Neural progenitor cell (in vitro differentiated cells): ENCODE measurements around the gene ETFB.
A peak's percentile ranks its signal among the peaks of the same experiment; 100 is the strongest.

Source experiments
- EZH2 ChIP-seq: fragments of 200-600 bp; sonication (generic); IDR thresholded peaks from 2 replicates; pipeline ENCODE4 v1.6.1; 2017; ENCODE audit warnings: antibody characterized with exemption, mild to moderate bottlenecking, moderate library complexity
- EZH2phosphoT487 ChIP-seq: fragments of 200-600 bp; sonication (generic); IDR thresholded peaks from 2 replicates; pipeline ENCODE4 v1.6.1; 2017; ENCODE audit warnings: antibody characterized with exemption
- TF ChIP-seq, protein P1 (sequence below): fragments of 200-600 bp; sonication (generic); IDR thresholded peaks from 2 replicates; pipeline ENCODE4 v1.5.1; 2017; ENCODE audit warnings: antibody characterized with exemption, mild to moderate bottlenecking

DNA sequence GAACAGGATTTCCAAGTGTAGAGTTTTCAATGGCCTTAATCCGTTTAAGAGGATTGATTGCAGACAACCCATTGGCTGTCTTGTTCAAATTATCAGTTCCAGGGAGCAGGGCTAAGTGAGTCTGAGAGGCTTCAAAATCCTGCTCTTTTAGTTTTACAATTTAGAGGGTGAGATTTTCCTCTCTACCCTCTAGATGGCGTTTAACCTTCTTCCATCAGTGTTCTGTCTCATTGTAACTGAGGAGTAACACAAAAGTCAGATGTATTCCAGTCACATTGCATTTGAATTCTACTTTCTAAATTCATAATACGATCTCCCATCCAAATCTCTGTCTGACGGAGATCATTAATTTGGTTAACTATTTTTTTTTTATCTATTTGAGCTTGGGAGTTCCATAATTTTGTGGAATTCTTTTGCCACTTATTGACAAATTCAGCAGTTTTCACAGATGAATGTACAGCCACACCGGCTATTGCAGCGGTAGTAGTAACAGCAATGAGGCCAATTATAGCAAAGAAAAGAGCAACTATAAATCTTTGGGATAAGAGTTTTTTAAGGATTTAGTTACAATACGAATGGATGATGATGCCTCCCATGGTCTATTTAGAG is 32.0 kb upstream of the ETFB start:
- TF ChIP-seq EZH2 (no peak), EZH2phosphoT487 (no peak)
- TF ChIP-seq, protein P1, sequence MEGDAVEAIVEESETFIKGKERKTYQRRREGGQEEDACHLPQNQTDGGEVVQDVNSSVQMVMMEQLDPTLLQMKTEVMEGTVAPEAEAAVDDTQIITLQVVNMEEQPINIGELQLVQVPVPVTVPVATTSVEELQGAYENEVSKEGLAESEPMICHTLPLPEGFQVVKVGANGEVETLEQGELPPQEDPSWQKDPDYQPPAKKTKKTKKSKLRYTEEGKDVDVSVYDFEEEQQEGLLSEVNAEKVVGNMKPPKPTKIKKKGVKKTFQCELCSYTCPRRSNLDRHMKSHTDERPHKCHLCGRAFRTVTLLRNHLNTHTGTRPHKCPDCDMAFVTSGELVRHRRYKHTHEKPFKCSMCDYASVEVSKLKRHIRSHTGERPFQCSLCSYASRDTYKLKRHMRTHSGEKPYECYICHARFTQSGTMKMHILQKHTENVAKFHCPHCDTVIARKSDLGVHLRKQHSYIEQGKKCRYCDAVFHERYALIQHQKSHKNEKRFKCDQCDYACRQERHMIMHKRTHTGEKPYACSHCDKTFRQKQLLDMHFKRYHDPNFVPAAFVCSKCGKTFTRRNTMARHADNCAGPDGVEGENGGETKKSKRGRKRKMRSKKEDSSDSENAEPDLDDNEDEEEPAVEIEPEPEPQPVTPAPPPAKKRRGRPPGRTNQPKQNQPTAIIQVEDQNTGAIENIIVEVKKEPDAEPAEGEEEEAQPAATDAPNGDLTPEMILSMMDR: peak; percentile 68
